Measurements from ENCODE around the gene SNRNP48. TPM values are rescaled to one million over a fixed set of nuclear protein-coding genes. Genes with fewer than 3 reads are reported as not detected.

Gene SNRNP48
- total RNA-seq, 2 donors from 2014 or later = 13.9 to 19.5 TPM

- TF ChIP-seq CTCF (conservative IDR thresholded peaks at IDR 0.05) = no peak
- H3K4me3 Mint-ChIP-seq = no peak overlapping the region
- H3K4me1 Mint-ChIP-seq = no peaks in the 10 kb centered on the region
- H3K9me3 ChIP-seq (ENCODE audit: control insufficient read depth, low read length) = no peaks in the 10 kb centered on the region
- DNase-seq = no peak
- H3K27me3 ChIP-seq (ENCODE audit: control insufficient read depth, insufficient read depth, low read length, poor library complexity, severe bottlenecking) = peaks cover 29% of the 10 kb centered on the region
- 93 to 98% methylated on average over 4 of the region's 4 CpGs for WGBS, 2 experiments (ENCODE audit: insufficient coverage in 1 of 2, insufficient read length in 1 of 2)
- no peak overlapping the region for H3K27ac Mint-ChIP-seq
- no peaks in the 10 kb centered on the region for H3K4me1 ChIP-seq (ENCODE audit: control insufficient read depth, insufficient read depth, low read length)
- no peak overlapping the region for H3K9ac ChIP-seq (ENCODE audit: extremely low read depth, low read length, poor library complexity, severe bottlenecking)
- H3K36me3 Mint-ChIP-seq (ENCODE audit: low read depth) = no peaks in the 10 kb centered on the region
- no peak overlapping the region for H3K4me3 ChIP-seq (ENCODE audit: low read length)
- peaks cover 34% of the 10 kb centered on the region for H3K27me3 Mint-ChIP-seq (ENCODE audit: insufficient read depth)
- no peaks in the 10 kb centered on the region for H3K36me3 ChIP-seq (ENCODE audit: control insufficient read depth, insufficient read depth, low read length)
- H3K27ac ChIP-seq (ENCODE audit: low read depth, low read length) = no peak overlapping the region
- H3K9me3 Mint-ChIP-seq = no peaks in the 10 kb centered on the region
Measured at GRCh38 chr6:7658543-7658942, 68.5 kb downstream of the SNRNP48 start.

DNA sequence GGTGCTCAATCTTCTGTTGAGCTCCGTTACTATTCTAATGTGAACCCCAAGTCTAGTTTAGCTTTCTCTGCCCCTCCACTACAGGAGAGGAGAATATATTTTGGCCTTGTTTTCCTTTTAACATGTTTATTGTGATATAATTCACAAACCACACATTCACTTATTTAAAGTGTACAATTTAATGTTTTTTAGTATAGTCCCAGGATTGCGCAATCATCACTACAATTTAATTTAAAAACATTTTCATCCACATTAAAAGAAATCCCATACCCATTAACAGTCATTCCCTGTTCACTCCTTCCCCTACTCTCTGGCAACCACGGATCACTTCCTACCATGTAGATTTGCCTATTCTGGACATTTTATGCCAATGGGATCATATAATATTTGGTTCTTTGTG, 71.4 kb downstream of the SNRNP48 start:
- H3K4me3 ChIP-seq (ENCODE audit: low read length) = no peak overlapping the region
- H3K27me3 ChIP-seq (ENCODE audit: control insufficient read depth, insufficient read depth, low read length, poor library complexity, severe bottlenecking) = peaks cover 34% of the 10 kb centered on the region
- Mint-ChIP-seq H3K27me3 (ENCODE audit: insufficient read depth) (peaks cover 38% of the 10 kb centered on the region), H3K4me3 (no peak overlapping the region), H3K4me1 (no peaks in the 10 kb centered on the region), H3K9me3 (no peaks in the 10 kb centered on the region), H3K27ac (no peak overlapping the region), H3K36me3 (ENCODE audit: low read depth) (no peaks in the 10 kb centered on the region)
- no peaks in the 10 kb centered on the region for H3K9me3 ChIP-seq (ENCODE audit: control insufficient read depth, low read length)
- H3K36me3 ChIP-seq (ENCODE audit: control insufficient read depth, insufficient read depth, low read length) = no peaks in the 10 kb centered on the region
- 80 to 92% methylated on average over 1 to 3 of the region's 3 CpGs for WGBS, 2 experiments (ENCODE audit: insufficient coverage in 1 of 2, insufficient read length in 1 of 2)
- no peak for TF ChIP-seq CTCF (conservative IDR thresholded peaks at IDR 0.05)
- H3K27ac ChIP-seq (ENCODE audit: low read depth, low read length) = no peak overlapping the region
- no peak for DNase-seq
- H3K9ac ChIP-seq (ENCODE audit: extremely low read depth, low read length, poor library complexity, severe bottlenecking) = no peak overlapping the region
- no peaks in the 10 kb centered on the region for H3K4me1 ChIP-seq (ENCODE audit: control insufficient read depth, insufficient read depth, low read length)

Other genes starting within 250 kb of the SNRNP48 start
- under 1 TPM; 0.15 to 0.22 TPM for gene CAGE1, start 200.5 kb upstream of the SNRNP48 start, total RNA-seq
- 10 to 100 TPM; 17.7 to 20.3 TPM for gene RIOK1, start 200.4 kb upstream of the SNRNP48 start, total RNA-seq
- 100 to 1,000 TPM; 123 to 152 TPM for gene DSP, start 48.5 kb upstream of the SNRNP48 start, total RNA-seq
- under 1 TPM; 0.62 to 0.71 TPM for gene BMP6, start 135.9 kb downstream of the SNRNP48 start, total RNA-seq